Heart left ventricle (tissue), 16 donors: ENCODE measurements around the gene ANKRD17. TPM values are rescaled to one million over a fixed set of nuclear protein-coding genes. Genes with fewer than 3 reads are reported as not detected.
"Not testable (repeated sequence)": the region's sequence is repeated elsewhere in the genome, so short reads cannot be mapped to it uniquely, and the experiment has no call there.

ENCODE experiments used
- ATAC-seq, 4 donors: fragments of 200-7000 bp; cut with Tn5 transposase; one replicate each; pipeline ENCODE4 v1.9.1; 2020 to 2022; ENCODE audit warnings: moderate library complexity in 4 of 4, mild to moderate bottlenecking in 3 of 4, moderate number of reproducible peaks in 1 of 4
- DNase-seq, 5 donors: peaks; one replicate each; pipeline ENCODE4 v3.0.0-alpha.2; 2020
- H3K27ac ChIP-seq, 12 donors: fragments of 200-600 bp; sonication (generic) in 4 of 12; one replicate each; pipeline versions ENCODE4 v1.5.0 to v1.8.0; 2016 to 2022; ENCODE audit warnings: mild to moderate bottlenecking in 2 of 12
- H3K27me3 ChIP-seq, 9 donors: fragments of 200-600 bp; sonication (generic) in 2 of 9; one replicate each; pipeline versions ENCODE4 v1.5.1 to v1.8.0; 2016 to 2022; ENCODE audit warnings: mild to moderate bottlenecking in 3 of 9
- H3K36me3 ChIP-seq, 9 donors: fragments of 200-600 bp; sonication (generic) in 2 of 9; one replicate each; pipeline versions ENCODE4 v1.5.0 to v1.8.0; 2018 to 2022; ENCODE audit warnings: mild to moderate bottlenecking in 2 of 9
- H3K4me1 ChIP-seq, 12 donors: fragments of 200-600 bp; sonication (generic) in 4 of 12; one replicate each; pipeline versions ENCODE4 v1.5.0 to v1.8.0; 2016 to 2022; ENCODE audit warnings: mild to moderate bottlenecking in 3 of 12
- H3K4me3 ChIP-seq, 12 donors: fragments of 200-600 bp; sonication (generic) in 4 of 12; one replicate each; pipeline versions ENCODE4 v1.5.0 to v1.8.0; 2017 to 2022; ENCODE audit warnings: mild to moderate bottlenecking in 9 of 12, moderate library complexity in 4 of 12
- H3K9me3 ChIP-seq, 12 donors: fragments of 200-600 bp; sonication (generic) in 4 of 12; one replicate each; pipeline versions ENCODE4 v1.5.0 to v1.8.0; 2016 to 2022; ENCODE audit warnings: mild to moderate bottlenecking in 1 of 12
- POLR2A ChIP-seq, 2 donors: fragments of 450-650 bp; IDR thresholded peaks; one replicate each; pipeline ENCODE4 v1.6.1; 2017; ENCODE audit warnings: antibody characterized with exemption in 2 of 2, mild to moderate bottlenecking in 2 of 2, moderate library complexity in 2 of 2
- WGBS, 4 donors: extraction: QIAGEN DNeasy Blood & Tissue Kit in 2 of 4; methylation state at CpG; one replicate each; pipeline versions ENCODE4 v1.1.5 to v1.1.7; 2013 to 2018; 5-methylcytosine and 5-hydroxymethylcytosine counted together
- intact Hi-C, 10 donors: fragments of 100-400 bp; cut with DNase I; formaldehyde crosslinking; loops; one replicate each; pipeline versions ENCODE4 v1.11.1 to v1.14.2; 2022
- polyA plus RNA-seq, 2 donors: library from polyadenylated mRNA; stranded (reverse); fragments of 200-250 nt; gene quantifications; one replicate each; pipeline ENCODE4 v1.2.3, GENCODE V29; 2013
- total RNA-seq, 9 donors: library from RNA; depleted of rRNA in 2 of 9; stranded (reverse); fragments of >200 nt in 2 of 9; fragmentation: NEBNext Ultra II Directional in 3 of 9; extraction: Animal tissue kit (Norgen Biotek cat#: 25700) in 3 of 9; gene quantifications; one replicate each; pipeline versions ENCODE4 v1.1.0 to v1.2.4, GENCODE V29; 2016 to 2023
- TF ChIP-seq, protein P1 (sequence below), 12 donors: fragments of 200-600 bp; sonication (generic) in 4 of 12; IDR thresholded peaks; one replicate each; pipeline versions ENCODE4 v1.5.0 to v1.8.0; 2018 to 2022; ENCODE audit warnings: antibody characterized with exemption in 12 of 12, mild to moderate bottlenecking in 5 of 12
- donor health status: ischemic (EF 13 %, LVEDD 7.1; RV severe dilation, severe dysfunction).
- donor health status: healthy with polysubstance abuse.
- donor health status: DM: no; HTN: yes; CAD: no.
- donor health status: DM: no; HTN: no; CAD: no.
- donor health status: ischemic (EF 25% LVEDD 6.9; RV normal size, moderate dysfunction).
- donor health status: ischemic (EF 25% LVEDD 5.7; RV mildly dilated, moderate dysfunction).
- donor health status: healthy.
- donor health status: DM: yes; HTN: yes; CAD: no.
- donor health status: ischemic (EF 35%, LVEDD 5.7; RV mildly dilated, moderate dysfunction).
- donor health status: nonischemic (EF 11% LVEDD 7.7; RV severe dilation, severe dysfunction).
- donor health status: DM: yes; HTN: yes; CAD: no.
- donor health status: PGD.
- donor health status: ischemic (EF 29% LVEDD 5.4; RV normal size, mild dysfunction).
- donor health status: nonischemic (EF 23%, LVEDD 6.1; RV moderate dilation, normal function).

Gene ANKRD17
- total and polyA plus RNA-seq, 11 donors: 13.0 to 67.1 (median 55.3) TPM

DNA sequence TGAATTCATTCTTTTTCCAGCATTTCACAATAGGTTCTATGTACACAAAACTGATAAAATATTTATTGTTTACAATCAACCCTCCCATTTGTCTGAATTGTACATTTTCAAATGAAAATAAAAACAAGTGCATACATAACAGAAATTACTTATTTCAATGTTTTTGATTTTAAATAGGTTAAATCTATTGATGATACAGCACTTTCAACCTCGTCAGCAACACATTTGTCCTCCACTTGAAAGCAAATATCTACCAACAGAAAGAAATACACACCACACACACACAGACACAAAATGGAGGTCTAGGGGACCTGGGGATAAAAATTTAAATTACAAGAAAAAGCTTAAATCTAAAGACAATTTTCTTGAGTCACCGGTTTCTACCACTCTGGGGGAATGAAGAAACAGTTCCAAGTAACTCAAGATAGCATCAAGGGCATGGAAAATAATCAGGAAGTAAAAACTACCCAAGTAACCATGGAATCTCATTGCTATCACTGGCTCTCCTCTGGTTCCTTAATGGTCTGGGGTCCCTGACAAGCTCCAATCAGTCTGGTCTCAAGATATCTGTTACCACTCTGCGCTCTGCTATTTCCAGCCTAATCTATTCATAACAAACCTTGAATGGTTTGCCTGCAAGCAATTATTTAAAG is 27.6 kb downstream of the ANKRD17 start:
- peaks cover 0 to 11% (median 0%) of the 10 kb centered on the region in 12 donors for H3K4me1 ChIP-seq
- intact Hi-C loops: loop anchor here in 1 of 10 donors (10.0 kb wide), 1 partner anchor 66 kb away; no protein-coding TSS in a partner anchor
- H3K4me3 ChIP-seq: no peak overlapping the region
- TF ChIP-seq POLR2A (IDR thresholded peaks at IDR 0.05): no peak
- TF ChIP-seq, protein P1, sequence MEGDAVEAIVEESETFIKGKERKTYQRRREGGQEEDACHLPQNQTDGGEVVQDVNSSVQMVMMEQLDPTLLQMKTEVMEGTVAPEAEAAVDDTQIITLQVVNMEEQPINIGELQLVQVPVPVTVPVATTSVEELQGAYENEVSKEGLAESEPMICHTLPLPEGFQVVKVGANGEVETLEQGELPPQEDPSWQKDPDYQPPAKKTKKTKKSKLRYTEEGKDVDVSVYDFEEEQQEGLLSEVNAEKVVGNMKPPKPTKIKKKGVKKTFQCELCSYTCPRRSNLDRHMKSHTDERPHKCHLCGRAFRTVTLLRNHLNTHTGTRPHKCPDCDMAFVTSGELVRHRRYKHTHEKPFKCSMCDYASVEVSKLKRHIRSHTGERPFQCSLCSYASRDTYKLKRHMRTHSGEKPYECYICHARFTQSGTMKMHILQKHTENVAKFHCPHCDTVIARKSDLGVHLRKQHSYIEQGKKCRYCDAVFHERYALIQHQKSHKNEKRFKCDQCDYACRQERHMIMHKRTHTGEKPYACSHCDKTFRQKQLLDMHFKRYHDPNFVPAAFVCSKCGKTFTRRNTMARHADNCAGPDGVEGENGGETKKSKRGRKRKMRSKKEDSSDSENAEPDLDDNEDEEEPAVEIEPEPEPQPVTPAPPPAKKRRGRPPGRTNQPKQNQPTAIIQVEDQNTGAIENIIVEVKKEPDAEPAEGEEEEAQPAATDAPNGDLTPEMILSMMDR (IDR thresholded peaks at IDR 0.05): no peak
- no peaks in the 10 kb centered on the region for H3K27me3 ChIP-seq
- no peaks in the 10 kb centered on the region for H3K9me3 ChIP-seq
- H3K36me3 ChIP-seq: peaks cover 0 to 29% (median 17%) of the 10 kb centered on the region in 9 donors
- WGBS, 4 donors: 87 to 92% (median 89%) methylated on average over 3 of the region's 3 CpGs
- ATAC-seq: no peak
- no peak overlapping the region for H3K27ac ChIP-seq
- DNase-seq: no peak

DNA sequence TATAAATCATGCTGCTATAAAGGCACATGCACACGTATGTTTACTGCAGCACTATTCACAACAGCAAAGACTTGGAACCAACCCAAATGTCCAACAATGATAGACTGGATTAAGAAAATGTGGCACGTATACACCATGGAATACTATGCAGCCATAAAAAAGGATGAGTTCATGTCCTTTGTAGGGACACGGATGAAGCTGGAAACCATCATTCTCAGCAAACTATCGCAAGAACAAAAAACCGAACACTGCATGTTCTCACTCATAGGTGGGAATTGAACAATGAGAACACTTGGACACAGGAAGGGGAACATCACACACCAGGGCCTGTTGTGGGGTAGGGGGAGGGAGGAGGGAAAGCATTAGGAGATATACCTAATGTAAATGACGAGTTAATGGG is 29.8 kb downstream of the ANKRD17 start:
- H3K27ac ChIP-seq, intact Hi-C loops, H3K27me3 ChIP-seq, DNase-seq, H3K9me3 ChIP-seq, H3K4me3 ChIP-seq, ATAC-seq: not testable (repeated sequence)
- Histone ChIP-seq H3K4me1 (peaks cover 0 to 21% (median 8%) of the 10 kb centered on the region in 12 donors), H3K36me3 (peaks cover 0 to 16% (median 4%) of the 10 kb centered on the region in 9 donors)
- 89 to 96% (median 93%) methylated on average over 4 to 6 of the region's 6 CpGs for whole genome bisulfite sequencing, 4 donors

DNA sequence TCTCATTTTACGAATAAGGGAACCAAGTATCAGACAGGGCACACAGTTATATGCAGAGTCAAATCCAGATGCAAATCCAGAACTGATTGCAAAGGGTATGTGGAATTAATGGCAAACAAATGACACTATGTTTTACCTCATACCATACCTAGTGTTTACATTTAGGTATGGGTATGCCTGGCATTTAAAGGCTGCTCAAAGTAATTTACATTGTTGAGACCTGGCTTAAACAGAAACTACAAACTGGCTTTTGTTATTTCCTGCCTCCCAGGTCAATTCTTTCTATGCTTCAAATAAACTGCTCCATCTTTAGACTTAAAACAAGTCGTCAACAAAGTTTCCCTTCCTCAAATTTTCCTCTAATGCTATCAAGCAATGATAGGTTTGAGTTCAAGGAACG is 33.7 kb downstream of the ANKRD17 start:
- intact Hi-C loops: loop anchor here in 3 of 10 donors (5.0 kb wide), 1 partner anchor 32 kb away; the partner anchor contains the start of gene ANKRD17 (in 3 of the 3)
- no peaks in the 10 kb centered on the region for H3K27me3 ChIP-seq
- 74 to 77% (median 76%) methylated on average over 3 of the region's 3 CpGs for WGBS, 4 donors
- peaks cover 0 to 52% (median 29%) of the 10 kb centered on the region in 12 donors for H3K4me1 ChIP-seq
- H3K4me3 ChIP-seq: no peak overlapping the region
- peaks cover 0 to 2% (median 0%) of the 10 kb centered on the region in 9 donors for H3K36me3 ChIP-seq
- H3K9me3 ChIP-seq: no peaks in the 10 kb centered on the region
- TF ChIP-seq, protein P1 (IDR thresholded peaks at IDR 0.05): no peak
- TF ChIP-seq POLR2A (IDR thresholded peaks at IDR 0.05): no peak
- ATAC-seq: no peak
- H3K27ac ChIP-seq: no peak overlapping the region
- DNase-seq: no peak

DNA sequence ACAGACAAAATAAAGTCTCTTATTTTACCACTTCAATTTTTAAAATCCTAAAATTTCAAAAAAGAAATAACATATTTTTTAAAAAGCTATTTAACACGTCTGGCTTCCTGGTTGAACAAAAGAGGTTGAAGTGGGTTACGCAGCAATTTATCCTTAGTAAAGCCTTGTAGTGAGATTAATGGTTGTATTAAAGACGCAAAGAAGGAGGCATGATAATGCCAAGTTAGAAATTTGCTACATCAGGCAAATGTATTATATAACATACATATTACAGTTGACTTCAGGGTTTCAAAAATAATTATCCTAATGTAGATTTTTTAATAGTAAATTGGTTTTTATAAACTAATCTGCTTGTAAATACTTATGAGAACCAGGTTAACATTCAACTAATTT is 35.3 kb downstream of the ANKRD17 start:
- intact Hi-C loops: loop anchor here in 4 of 10 donors (2.0 to 5.0 kb wide), 2 partner anchors 34 to 36 kb away; partner anchors contain the start of gene ANKRD17 (in 4 of the 4)
- Histone ChIP-seq H3K4me3 (peak overlapping the region in 10 of 12 donors; percentile 33 to 68 (median 62)), H3K9me3 (no peaks in the 10 kb centered on the region), H3K27ac (peak overlapping the region; percentile 43 to 91 (median 80)), H3K27me3 (no peaks in the 10 kb centered on the region), H3K36me3 (peaks cover 0 to 2% (median 0%) of the 10 kb centered on the region in 9 donors), H3K4me1 (peaks cover 0 to 58% (median 29%) of the 10 kb centered on the region in 12 donors)
- ATAC-seq: peak in 2 of 4 donors; percentile 20 to 21
- TF ChIP-seq, protein P1 (IDR thresholded peaks at IDR 0.05): no peak
- no peak for TF ChIP-seq POLR2A (IDR thresholded peaks at IDR 0.05)
- 5 to 11% (median 7%) methylated on average over 3 of the region's 3 CpGs for WGBS, 4 donors
- DNase-seq: no peak
